Right lobe of liver (tissue), 4 donors: Measurements from ENCODE around the gene ANKRD33B.

ENCODE experiments used
- CTCF ChIP-seq, 4 donors: fragments of 200-600 bp in 3 of 4; fragments of 450-650 bp in 1 of 4; IDR thresholded peaks; one replicate each; pipeline versions ENCODE4 v1.5.1 to v1.8.0; 2016 to 2022; ENCODE audit warnings: antibody characterized with exemption in 4 of 4, mild to moderate bottlenecking in 2 of 4
- POLR2A ChIP-seq: fragments of 450-650 bp; IDR thresholded peaks from one replicate; pipeline ENCODE4 v1.6.1; 2017; ENCODE audit warnings: antibody characterized with exemption, mild to moderate bottlenecking
- donor health status: DM: no; HTN: no; CAD: no.
- donor health status: DM: no; HTN: no; CAD: no.
- donor health status: DM: no; HTN: yes; CAD: no.

GRCh38 chr5:10634050-10634449 is 70.2 kb downstream of the ANKRD33B start:
- no peak for TF ChIP-seq CTCF (IDR thresholded peaks at IDR 0.05)
- TF ChIP-seq POLR2A = no peak
